Measurements from ENCODE around the gene SUDS3.

- TF ChIP-seq MTA2 (IDR thresholded peaks at IDR 0.05; ENCODE audit: low read depth) (no peak), RFX5 (IDR thresholded peaks at IDR 0.05; ENCODE audit: low read depth, low read length) (no peak)
Measured at GRCh38 chr12:118337194-118337838, 39.0 kb upstream of the SUDS3 start.
